HG02798 (cell line): ENCODE measurements around the gene GRM4.

Experiments
- ATAC-seq: cut with Tn5 transposase; IDR thresholded peaks from one replicate; pipeline ENCODE4 v1.9.1; 2021; ENCODE audit warnings: mild to moderate bottlenecking; ENCODE audit not compliant: unreplicated experiment, poor library complexity

Gene GRM4

DNA sequence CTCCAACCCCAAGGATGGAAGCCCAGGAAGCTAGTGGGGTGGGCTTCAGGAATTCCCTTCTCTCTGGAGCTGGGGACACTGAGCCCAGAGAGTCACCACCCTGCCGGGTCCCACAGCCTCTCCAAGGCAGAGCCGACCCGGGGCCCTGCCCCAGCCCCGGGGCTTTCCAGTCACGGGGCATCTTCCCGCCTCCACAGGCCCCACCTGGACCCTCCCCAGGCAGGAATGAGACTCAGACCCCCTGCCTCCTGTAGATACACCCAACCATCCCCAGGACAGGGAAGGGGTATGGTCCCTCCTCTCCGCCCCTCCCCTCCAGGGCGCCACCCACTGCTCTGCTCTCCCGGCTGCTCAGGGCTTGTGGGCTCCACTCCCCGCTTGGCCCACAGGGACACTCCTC lies 53.3 kb downstream of the GRM4 start:
- ATAC-seq: no peak

DNA sequence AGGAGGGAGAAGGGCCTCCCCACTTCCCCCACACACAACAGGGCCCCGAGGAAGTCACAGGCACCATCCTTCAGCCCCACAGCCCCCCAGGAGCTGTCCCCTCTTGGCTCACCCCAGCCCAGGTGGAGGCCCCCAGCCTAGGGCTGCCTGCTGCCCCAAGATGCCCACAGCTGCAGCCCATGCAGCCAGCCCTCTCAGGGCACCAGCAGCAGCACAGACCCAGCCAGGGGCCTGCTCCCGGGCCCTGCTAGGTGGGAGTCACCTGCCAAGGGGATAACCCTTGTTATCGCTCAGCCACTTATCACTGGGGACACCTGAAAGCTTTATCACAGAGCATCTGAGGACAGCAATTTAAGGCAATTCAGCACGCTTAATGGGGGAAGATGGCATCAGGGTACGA lies 55.0 kb downstream of the GRM4 start:
- no peak for ATAC-seq

GRCh38 chr6:34090529-34090928 lies 55.4 kb downstream of the GRM4 start:
- no peak for ATAC-seq

- no peak for ATAC-seq
Observed at GRCh38 chr6:34086558-34086957, 59.3 kb downstream of the GRM4 start.

GRCh38 chr6:34085453-34086170 lies 60.3 kb downstream of the GRM4 start:
- no peak for ATAC-seq

- no peak for ATAC-seq
Observed at GRCh38 chr6:34084591-34085290, 61.1 kb downstream of the GRM4 start.

- no peak for ATAC-seq
Observed at GRCh38 chr6:34082864-34083626, 62.8 kb downstream of the GRM4 start.

GRCh38 chr6:34082348-34082747 lies 63.5 kb downstream of the GRM4 start:
- ATAC-seq: no peak

DNA sequence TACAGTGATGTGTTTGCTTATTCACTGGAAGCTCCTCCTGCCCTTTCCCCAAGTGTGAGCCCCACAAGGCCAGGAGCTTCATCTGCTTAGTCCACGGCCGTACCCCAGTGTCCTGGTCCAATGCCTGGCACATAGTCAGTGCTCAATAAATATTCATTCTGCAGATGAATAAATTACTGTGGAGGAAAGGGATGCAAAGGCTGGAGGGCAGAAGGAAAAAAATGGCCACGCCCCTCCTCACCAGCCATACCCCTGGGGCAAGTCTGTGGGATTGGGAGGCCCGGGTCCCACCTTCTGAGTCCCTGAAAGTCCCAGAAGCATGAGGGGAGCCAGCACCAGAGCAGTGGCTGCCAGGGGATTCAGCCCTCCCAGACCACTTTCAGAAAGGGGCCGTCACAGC lies 65.5 kb downstream of the GRM4 start:
- ATAC-seq: no peak

- ATAC-seq: no peak
Observed at GRCh38 chr6:34079899-34080298, 66.0 kb downstream of the GRM4 start.

DNA sequence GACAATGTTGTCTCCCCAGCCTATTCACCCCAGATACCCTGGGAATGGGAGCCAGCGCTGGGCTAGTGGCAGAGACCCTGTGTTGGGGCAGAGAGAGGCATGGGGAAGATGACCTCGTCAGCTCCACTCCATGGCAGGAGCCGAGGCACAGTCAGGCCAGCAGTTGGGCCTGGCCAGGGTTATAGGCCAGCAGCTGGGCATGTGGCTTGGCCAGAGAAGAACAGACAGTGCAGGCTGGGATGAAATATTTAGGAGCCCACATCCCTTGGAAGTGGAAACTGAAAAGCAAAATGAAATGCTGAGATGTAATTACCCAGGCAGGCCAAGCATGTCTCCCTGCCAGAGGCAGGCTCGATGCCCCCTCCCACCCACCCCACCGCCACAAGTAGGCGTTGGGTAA lies 70.0 kb downstream of the GRM4 start:
- no peak for ATAC-seq

- no peak for ATAC-seq
Observed at GRCh38 chr6:34074064-34074742, 71.7 kb downstream of the GRM4 start.

DNA sequence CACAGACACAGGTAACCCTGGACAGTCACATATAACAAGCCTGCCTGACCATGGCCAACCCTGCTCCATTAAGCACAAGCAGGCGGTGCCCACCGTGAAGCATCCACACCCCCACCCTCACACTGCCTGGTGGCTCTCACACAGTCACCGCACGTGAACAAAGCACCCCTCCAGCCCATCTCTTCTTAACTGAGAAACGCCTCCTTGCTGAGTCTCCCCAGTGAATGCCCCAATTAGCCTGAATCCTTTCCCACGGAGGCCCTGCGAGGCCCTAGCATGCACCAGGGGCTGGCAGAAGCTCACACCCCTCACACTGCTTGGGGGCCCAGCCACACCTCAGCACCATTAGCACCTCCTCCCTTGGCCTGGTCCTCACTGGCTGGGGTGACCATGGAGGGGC lies 72.3 kb downstream of the GRM4 start:
- no peak for ATAC-seq

DNA sequence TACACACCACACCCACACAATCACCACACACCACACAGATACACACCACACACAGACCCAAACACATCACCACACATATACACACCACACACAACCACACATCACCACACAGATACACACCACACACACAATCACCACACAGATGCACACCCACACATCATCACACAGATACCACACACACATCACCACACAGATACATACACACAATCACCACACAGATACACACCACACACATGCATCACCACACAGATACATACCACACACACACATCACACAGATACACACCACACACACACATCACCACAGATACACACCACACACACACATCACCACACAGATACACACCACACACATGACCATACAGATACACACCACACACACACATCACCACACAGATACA lies 73.2 kb downstream of the GRM4 start:
- ATAC-seq: no peak

DNA sequence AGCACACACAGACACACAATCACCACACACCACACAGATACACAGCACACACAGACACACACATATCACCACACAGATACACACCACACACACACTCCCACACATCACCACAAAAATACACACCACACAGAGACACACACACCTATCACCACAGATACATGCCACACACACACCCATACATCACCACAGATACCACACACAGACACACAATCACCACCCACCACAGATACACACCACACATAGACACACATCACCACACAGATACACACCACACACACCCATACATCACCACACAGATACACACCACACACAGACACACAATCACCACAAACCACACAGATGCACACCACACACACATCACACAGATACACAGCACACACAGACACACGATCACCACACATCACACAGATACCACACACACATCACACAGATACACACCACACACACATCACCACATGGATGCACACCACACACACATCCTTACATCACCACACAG lies 74.0 kb downstream of the GRM4 start:
- ATAC-seq: no peak

GRCh38 chr6:34071136-34071883 lies 74.6 kb downstream of the GRM4 start:
- ATAC-seq: no peak

- no peak for ATAC-seq
Observed at GRCh38 chr6:34070315-34071135, 75.4 kb downstream of the GRM4 start.

DNA sequence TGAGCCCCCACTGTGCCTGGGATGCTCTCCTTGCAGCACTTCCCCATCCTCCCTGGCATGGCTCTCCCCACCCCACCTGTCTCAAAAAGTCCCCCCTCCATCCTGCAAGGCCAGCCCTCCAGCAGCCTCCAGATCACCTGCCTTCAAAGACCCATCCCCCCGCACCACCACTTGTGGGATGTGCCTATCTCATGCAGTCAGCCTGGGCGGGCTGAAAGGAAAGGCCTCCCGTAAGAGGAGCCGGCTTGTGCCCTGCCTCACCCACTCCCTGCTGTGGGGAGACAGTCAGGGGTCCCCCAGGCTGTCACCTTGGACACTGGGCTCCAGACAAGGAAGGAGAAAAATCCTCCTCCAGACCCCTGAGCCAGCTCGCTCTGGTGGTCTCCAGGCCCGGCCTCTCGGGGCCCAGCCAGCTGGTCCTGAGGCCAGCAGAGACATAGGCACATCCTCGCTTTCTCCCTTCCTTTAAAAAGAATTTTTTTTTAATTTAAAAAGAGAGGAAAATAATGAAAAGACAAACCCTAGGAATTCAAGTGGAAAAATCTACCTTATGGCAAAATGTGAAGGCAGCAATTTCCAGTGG lies 77.3 kb downstream of the GRM4 start:
- no peak for ATAC-seq

DNA sequence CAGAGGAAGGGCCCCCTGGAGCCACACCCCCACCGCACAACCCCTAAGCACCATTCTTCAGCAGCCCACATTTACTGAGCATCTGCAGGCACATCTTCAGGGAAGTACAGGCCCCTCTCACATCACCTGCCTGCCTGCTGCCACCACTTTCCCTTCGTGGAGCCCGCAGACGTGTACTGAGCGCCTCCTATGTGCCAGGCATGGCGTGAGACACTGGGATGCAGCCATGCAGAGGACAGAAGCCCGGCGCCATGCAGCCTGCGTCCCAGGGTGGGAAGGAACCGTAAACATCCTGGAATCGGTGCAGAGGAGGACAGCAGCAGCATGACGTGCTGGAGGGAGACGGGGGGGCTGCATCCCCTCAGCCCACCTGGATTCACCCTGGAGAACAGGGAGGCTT lies 78.1 kb downstream of the GRM4 start:
- no peak for ATAC-seq
